Progenitor cell of endocrine pancreas (in vitro differentiated cells): ENCODE results near the gene PAX5. TPM values are rescaled to one million over a fixed set of nuclear protein-coding genes. Genes with fewer than 3 reads are reported as not detected.

ENCODE experiments used
- DNase-seq: peaks from one replicate; pipeline ENCODE4 v3.0.0; 2021; ENCODE audit warnings: low spot score; ENCODE audit not compliant: unreplicated experiment
- H3K27ac Mint-ChIP-seq: 2 replicates; pipeline ENCODE4 v1.8.0; 2021; ENCODE audit warnings: mild to moderate bottlenecking, moderate library complexity, mixed read lengths
- H3K27me3 Mint-ChIP-seq: 2 replicates; pipeline ENCODE4 v1.8.0; 2021; ENCODE audit warnings: mixed read lengths
- H3K36me3 Mint-ChIP-seq: 2 replicates; pipeline ENCODE4 v1.8.0; 2022; ENCODE audit warnings: mixed read lengths; ENCODE audit not compliant: insufficient read depth
- H3K4me1 Mint-ChIP-seq: 2 replicates; pipeline ENCODE4 v1.8.0; 2021; ENCODE audit warnings: low read depth, mixed read lengths
- H3K4me3 Mint-ChIP-seq: 2 replicates; pipeline ENCODE4 v1.8.0; 2021; ENCODE audit warnings: low read depth, mild to moderate bottlenecking, moderate library complexity, mixed read lengths
- H3K9me3 Mint-ChIP-seq: 2 replicates; pipeline ENCODE4 v1.8.0; 2021; ENCODE audit warnings: low read depth, mixed read lengths
- CTCF ChIP-seq: fragments of 200-600 bp; sonication (generic); IDR thresholded peaks from one replicate; pipeline ENCODE4 v1.5.0; 2021; ENCODE audit warnings: antibody characterized with exemption, mild to moderate bottlenecking; ENCODE audit not compliant: unreplicated experiment
- total RNA-seq: library from RNA; stranded (reverse); gene quantifications from 2 replicates; pipeline ENCODE4 v1.2.1, GENCODE V29; 2021

PAX5 gene
- total RNA-seq, 1 donor from 2014 or later = not detected

DNA sequence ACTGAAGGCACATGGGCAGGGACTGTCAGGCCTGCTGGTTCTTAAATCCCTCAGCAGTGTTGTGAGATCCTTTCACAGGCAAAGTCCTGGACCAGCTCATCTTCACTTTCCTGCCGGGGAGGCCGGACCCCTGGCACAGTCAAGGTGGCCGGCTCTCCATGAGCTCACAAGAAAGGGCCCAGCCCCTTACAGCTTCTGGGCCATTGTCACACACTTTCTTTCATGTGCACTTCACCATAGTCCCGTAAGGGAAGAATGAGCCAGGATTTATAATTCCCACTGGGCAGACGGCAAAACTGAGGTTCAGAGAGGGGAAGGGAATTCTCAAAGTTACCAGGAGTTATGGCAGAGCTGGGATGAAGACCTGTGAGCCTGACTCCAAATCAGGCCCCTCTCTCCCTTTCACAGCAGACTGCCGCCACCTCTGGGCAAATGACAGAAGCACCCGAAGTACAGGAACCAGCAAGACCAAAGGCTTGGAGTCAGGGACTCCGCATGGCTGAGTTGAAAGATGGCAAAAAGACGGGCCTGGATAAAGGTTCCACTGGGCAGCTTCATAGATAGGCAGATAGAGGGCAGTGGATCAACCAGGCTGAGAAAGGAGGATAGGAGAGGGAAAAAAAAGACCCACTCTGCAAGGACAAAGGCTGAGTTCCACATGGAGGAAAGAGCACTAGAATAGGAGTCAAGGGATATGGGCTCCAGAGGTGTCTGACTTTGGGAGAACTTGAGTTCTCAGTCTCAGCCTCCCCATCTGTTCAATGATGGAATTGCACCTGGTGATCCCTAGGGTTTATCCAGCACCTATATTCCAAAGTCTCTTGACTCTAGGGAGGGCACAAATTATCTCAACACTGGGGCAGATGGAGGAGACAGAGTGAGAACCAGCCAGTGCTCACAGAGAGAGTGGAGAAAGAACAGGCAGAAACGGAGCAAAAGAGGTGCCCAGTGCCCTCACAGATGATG lies 128.7 kb downstream of the PAX5 start:
- H3K4me3 Mint-ChIP-seq = no peak overlapping the region
- no peak for DNase-seq
- TF ChIP-seq CTCF = peak; percentile 25
- H3K4me1 Mint-ChIP-seq = no peaks in the 10 kb centered on the region
- no peaks in the 10 kb centered on the region for H3K36me3 Mint-ChIP-seq
- peaks cover 69% of the 10 kb centered on the region for H3K27me3 Mint-ChIP-seq
- no peak overlapping the region for H3K27ac Mint-ChIP-seq
- no peaks in the 10 kb centered on the region for H3K9me3 Mint-ChIP-seq

- H3K36me3 Mint-ChIP-seq = no peaks in the 10 kb centered on the region
- no peak overlapping the region for H3K4me3 Mint-ChIP-seq
- no peak overlapping the region for H3K27ac Mint-ChIP-seq
- H3K4me1 Mint-ChIP-seq = no peaks in the 10 kb centered on the region
- no peak for DNase-seq
- TF ChIP-seq CTCF = no peak
- peaks cover 79% of the 10 kb centered on the region for H3K27me3 Mint-ChIP-seq
- H3K9me3 Mint-ChIP-seq = no peaks in the 10 kb centered on the region
Measured at GRCh38 chr9:36903541-36904435, 130.3 kb downstream of the PAX5 start.

DNA sequence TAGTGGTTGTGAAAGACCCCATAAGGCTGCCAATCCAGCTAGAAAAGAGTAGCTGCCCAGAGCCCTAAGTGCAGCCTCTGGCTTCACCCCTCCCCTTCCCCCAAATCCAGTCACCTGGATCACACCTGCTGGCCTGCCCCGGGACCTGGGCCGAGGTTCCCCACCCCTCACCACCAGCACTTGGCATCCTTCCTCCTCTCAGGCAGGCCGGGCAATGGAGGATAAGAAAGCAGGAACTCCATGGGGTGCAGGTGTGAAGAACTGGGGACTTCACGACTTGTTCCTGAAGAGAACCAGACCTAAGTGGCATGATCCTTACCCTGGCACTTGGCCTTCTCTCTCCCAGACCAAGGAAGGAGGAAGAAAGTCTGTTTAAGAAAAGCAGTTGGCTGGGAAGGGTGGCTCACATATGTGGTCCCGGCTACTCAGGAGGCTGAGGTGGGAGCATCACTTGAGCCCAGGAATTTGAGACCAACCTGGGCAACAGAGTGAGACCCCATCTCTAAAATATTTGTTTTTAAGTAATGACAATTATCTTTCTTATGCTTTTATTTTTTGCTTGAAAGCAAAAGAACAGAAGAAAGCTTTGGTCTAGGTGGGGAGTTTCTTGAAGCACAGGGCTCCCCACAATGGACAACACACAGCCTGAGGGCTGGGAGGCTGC lies 131.1 kb downstream of the PAX5 start:
- H3K4me3 Mint-ChIP-seq = no peak overlapping the region

DNA sequence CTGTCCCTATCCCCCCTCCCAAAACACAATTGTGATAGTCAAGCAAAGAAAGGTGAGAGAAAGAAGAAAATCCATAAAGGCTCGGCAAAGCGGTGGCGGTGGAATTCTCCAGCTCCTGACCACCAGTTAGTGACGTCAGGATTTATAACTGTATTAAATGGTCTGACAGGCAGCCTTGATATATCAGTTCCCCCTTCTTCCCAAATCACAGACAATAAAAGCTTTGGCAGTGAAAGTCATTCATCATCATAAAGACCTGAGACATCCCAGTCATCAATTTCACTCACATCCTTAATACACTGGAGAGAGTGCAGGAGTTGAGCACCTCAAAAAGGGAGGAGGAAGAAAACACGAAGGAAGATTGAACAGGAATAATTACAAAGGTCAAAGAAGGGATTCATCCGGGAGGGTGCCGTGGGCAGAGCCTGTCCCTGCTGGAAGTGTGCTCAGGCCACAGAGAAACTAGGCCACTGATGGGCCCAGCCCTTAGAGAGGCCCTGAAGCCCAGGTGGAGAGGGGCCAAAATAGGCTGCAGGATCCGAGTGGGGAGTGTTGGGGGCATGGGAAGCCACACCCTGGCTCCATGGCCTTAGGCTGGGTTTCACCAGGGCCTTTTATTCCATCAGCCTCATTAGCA lies 131.9 kb downstream of the PAX5 start:
- Mint-ChIP-seq H3K27me3 (peaks cover 81% of the 10 kb centered on the region), H3K4me1 (no peaks in the 10 kb centered on the region), H3K27ac (no peak overlapping the region), H3K36me3 (no peaks in the 10 kb centered on the region), H3K9me3 (no peaks in the 10 kb centered on the region), H3K4me3 (no peak overlapping the region)
- no peak for DNase-seq
- no peak for TF ChIP-seq CTCF

More for the DNA sequence above, 131.1 kb downstream of the PAX5 start:
- Mint-ChIP-seq H3K27ac (no peak overlapping the region), H3K9me3 (no peaks in the 10 kb centered on the region), H3K36me3 (no peaks in the 10 kb centered on the region), H3K27me3 (peaks cover 80% of the 10 kb centered on the region), H3K4me1 (no peaks in the 10 kb centered on the region)
- no peak for DNase-seq
- no peak for TF ChIP-seq CTCF
